Right ventricle myocardium inferior (tissue), 1 donor: ENCODE data around the gene ITPR2. TPM values are rescaled to one million over a fixed set of nuclear protein-coding genes. Genes with fewer than 3 reads are reported as not detected.
"Not testable (repeated sequence)": the region's sequence is repeated elsewhere in the genome, so short reads cannot be mapped to it uniquely, and the experiment has no call there.

Source experiments
- ATAC-seq: fragments of 200-7000 bp; cut with Tn5 transposase; one replicate; pipeline ENCODE4 v1.9.1; 2020; ENCODE audit warnings: mild to moderate bottlenecking, moderate library complexity
- DNase-seq: peaks from one replicate; pipeline ENCODE4 v3.0.0; 2021; ENCODE audit errors: missing footprints
- intact Hi-C: fragments of 100-400 bp; cut with DNase I; formaldehyde crosslinking; loops from one replicate; pipeline ENCODE4 v1.11.0; 2022
- total RNA-seq: library from RNA; stranded (reverse); fragmentation: NEBNext Ultra II Directional; extraction: Animal tissue kit (Norgen Biotek cat#: 25700); gene quantifications from one replicate; pipeline ENCODE4 v1.2.1, GENCODE V29; 2021
- donor health status: DM: no; HTN: yes; CAD: no; lungs with severe emphysema.

ITPR2 gene
- total RNA-seq, 1 donor from 2014 or later: 14.3 TPM

- no peak for DNase-seq
- no peak for ATAC-seq
- intact Hi-C loops: no loop called here
Observed at GRCh38 chr12:26700430-26700829, 132.6 kb downstream of the ITPR2 start.

- intact Hi-C loops: no loop called here
- no peak for ATAC-seq
- DNase-seq: no peak
Observed at GRCh38 chr12:26699237-26699636, 133.8 kb downstream of the ITPR2 start.

GRCh38 chr12:26698186-26698585 lies 134.8 kb downstream of the ITPR2 start:
- intact Hi-C loops: no loop called here
- ATAC-seq: no peak
- no peak for DNase-seq

GRCh38 chr12:26697217-26697616 lies 135.8 kb downstream of the ITPR2 start:
- ATAC-seq (no peak), DNase-seq (no peak)
- intact Hi-C loops: no loop called here

- intact Hi-C loops: no loop called here
- ATAC-seq: no peak
- no peak for DNase-seq
Observed at GRCh38 chr12:26696613-26697092, 136.3 kb downstream of the ITPR2 start.

GRCh38 chr12:26696048-26696612 lies 136.9 kb downstream of the ITPR2 start:
- ATAC-seq: no peak
- DNase-seq: no peak
- intact Hi-C loops: no loop called here

GRCh38 chr12:26694402-26694801 lies 138.6 kb downstream of the ITPR2 start:
- ATAC-seq (no peak), DNase-seq (no peak)
- intact Hi-C loops: no loop called here

GRCh38 chr12:26692407-26692806 lies 140.6 kb downstream of the ITPR2 start:
- ATAC-seq (no peak), DNase-seq (no peak)
- intact Hi-C loops: no loop called here

- no peak for ATAC-seq
- no peak for DNase-seq
- intact Hi-C loops: no loop called here
Observed at GRCh38 chr12:26691234-26691970, 141.6 kb downstream of the ITPR2 start.

GRCh38 chr12:26690601-26691000 lies 142.4 kb downstream of the ITPR2 start:
- ATAC-seq: no peak
- intact Hi-C loops: no loop called here

GRCh38 chr12:26689281-26689841 lies 143.6 kb downstream of the ITPR2 start:
- no peak for ATAC-seq

More at GRCh38 chr12:26690601-26691000, 142.4 kb downstream of the ITPR2 start:
- DNase-seq: no peak

GRCh38 chr12:26688344-26688904 lies 144.6 kb downstream of the ITPR2 start:
- intact Hi-C loops: no loop called here
- ATAC-seq (no peak), DNase-seq (no peak)

More at GRCh38 chr12:26689281-26689841, 143.6 kb downstream of the ITPR2 start:
- intact Hi-C loops: no loop called here
- DNase-seq: no peak

GRCh38 chr12:26686408-26686807 lies 146.6 kb downstream of the ITPR2 start:
- intact Hi-C loops: no loop called here
- ATAC-seq: no peak
- no peak for DNase-seq

- no peak for ATAC-seq
- intact Hi-C loops: no loop called here
- no peak for DNase-seq
Observed at GRCh38 chr12:26684101-26684500, 148.9 kb downstream of the ITPR2 start.

- intact Hi-C loops: no loop called here
- ATAC-seq: no peak
- DNase-seq: no peak
Observed at GRCh38 chr12:26683443-26683842, 149.6 kb downstream of the ITPR2 start.

GRCh38 chr12:26680727-26681455 lies 152.1 kb downstream of the ITPR2 start:
- intact Hi-C loops: no loop called here
- ATAC-seq (no peak), DNase-seq (no peak)

GRCh38 chr12:26678697-26679660 lies 154.0 kb downstream of the ITPR2 start:
- ATAC-seq (no peak), DNase-seq (no peak)
- intact Hi-C loops: no loop called here

- intact Hi-C loops, ATAC-seq, DNase-seq: not testable (repeated sequence)
Observed at GRCh38 chr12:26671487-26671886, 161.5 kb downstream of the ITPR2 start.
